Endodermal cell (in vitro differentiated cells): ENCODE data around the gene CRYZL1. TPM values are rescaled to one million over a fixed set of nuclear protein-coding genes. Genes with fewer than 3 reads are reported as not detected.

Source experiments
- DNase-seq: peaks from one replicate; pipeline ENCODE4 v3.0.0-alpha.2; 2017
- H3K27ac ChIP-seq: 2 replicates; pipeline ENCODE4 v1.5.1; 2013; ENCODE audit warnings: mild to moderate bottlenecking, low read depth, low read length, moderate library complexity
- H3K27me3 ChIP-seq: 2 replicates; pipeline ENCODE4 v1.6.1; 2013; ENCODE audit warnings: mild to moderate bottlenecking, low read length, moderate library complexity; ENCODE audit not compliant: insufficient read depth, control insufficient read depth, poor library complexity, severe bottlenecking
- H3K36me3 ChIP-seq: 2 replicates; pipeline ENCODE4 v1.7.0; 2013; ENCODE audit warnings: mild to moderate bottlenecking, low read length, moderate library complexity; ENCODE audit not compliant: control insufficient read depth, insufficient read depth
- H3K4me1 ChIP-seq: one replicate; pipeline ENCODE4 v1.7.0; 2013; ENCODE audit warnings: low read length; ENCODE audit not compliant: control insufficient read depth, insufficient read depth
- H3K4me3 ChIP-seq: 2 replicates; pipeline ENCODE4 v1.5.1; 2013; ENCODE audit warnings: mild to moderate bottlenecking, low read length, moderate library complexity
- H3K9ac ChIP-seq: 2 replicates; pipeline ENCODE4 v1.6.1; 2013; ENCODE audit warnings: mild to moderate bottlenecking, low read length, moderate library complexity; ENCODE audit not compliant: poor library complexity, severe bottlenecking; ENCODE audit errors: extremely low read depth
- H3K9me3 ChIP-seq: 2 replicates; pipeline ENCODE4 v1.6.1; 2013; ENCODE audit warnings: mild to moderate bottlenecking, low read length, moderate library complexity; ENCODE audit not compliant: control insufficient read depth
- H3K27ac Mint-ChIP-seq: 2 replicates; pipeline ENCODE4 v1.8.0; 2020; ENCODE audit warnings: mixed read lengths
- H3K27me3 Mint-ChIP-seq: 2 replicates; pipeline ENCODE4 v1.8.0; 2021; ENCODE audit warnings: mild to moderate bottlenecking, mixed read lengths; ENCODE audit not compliant: insufficient read depth
- H3K36me3 Mint-ChIP-seq: 2 replicates; pipeline ENCODE4 v1.8.0; 2020; ENCODE audit warnings: low read depth, mixed read lengths
- H3K4me1 Mint-ChIP-seq: 2 replicates; pipeline ENCODE4 v1.8.0; 2020; ENCODE audit warnings: mixed read lengths
- H3K4me3 Mint-ChIP-seq: 2 replicates; pipeline ENCODE4 v1.8.0; 2020; ENCODE audit warnings: mild to moderate bottlenecking, moderate library complexity, mixed read lengths
- H3K9me3 Mint-ChIP-seq: 2 replicates; pipeline ENCODE4 v1.8.0; 2020; ENCODE audit warnings: mild to moderate bottlenecking, mixed read lengths
- WGBS, 2 experiments: methylation state at CpG; one replicate each; pipeline versions ENCODE4 v1.1.5 to v1.1.7; 2013; ENCODE audit warnings: missing lambda C conversion rate in 2 of 2, mixed read lengths in 1 of 2; ENCODE audit not compliant: insufficient coverage in 1 of 2, insufficient read length in 1 of 2; 5-methylcytosine and 5-hydroxymethylcytosine counted together
- total RNA-seq, 2 donors: library from RNA; stranded (reverse); fragmentation: NEBNext Ultra II Directional in 1 of 2; extraction: Animal tissue kit (Norgen Biotek cat#: 25700) in 1 of 2; gene quantifications; 2 replicates in 1 of 2; 3 replicates in 1 of 2; pipeline ENCODE4 v1.2.1, GENCODE V29; 2021
- TF ChIP-seq, protein P1 (sequence below): fragments of 200-600 bp; sonication (generic); conservative IDR thresholded peaks from 2 replicates; pipeline ENCODE4 v1.5.0; 2021; ENCODE audit warnings: antibody characterized with exemption, mild to moderate bottlenecking

Gene CRYZL1
- total RNA-seq, 2 donors from 2014 or later: 33.8 to 51.0 TPM

DNA sequence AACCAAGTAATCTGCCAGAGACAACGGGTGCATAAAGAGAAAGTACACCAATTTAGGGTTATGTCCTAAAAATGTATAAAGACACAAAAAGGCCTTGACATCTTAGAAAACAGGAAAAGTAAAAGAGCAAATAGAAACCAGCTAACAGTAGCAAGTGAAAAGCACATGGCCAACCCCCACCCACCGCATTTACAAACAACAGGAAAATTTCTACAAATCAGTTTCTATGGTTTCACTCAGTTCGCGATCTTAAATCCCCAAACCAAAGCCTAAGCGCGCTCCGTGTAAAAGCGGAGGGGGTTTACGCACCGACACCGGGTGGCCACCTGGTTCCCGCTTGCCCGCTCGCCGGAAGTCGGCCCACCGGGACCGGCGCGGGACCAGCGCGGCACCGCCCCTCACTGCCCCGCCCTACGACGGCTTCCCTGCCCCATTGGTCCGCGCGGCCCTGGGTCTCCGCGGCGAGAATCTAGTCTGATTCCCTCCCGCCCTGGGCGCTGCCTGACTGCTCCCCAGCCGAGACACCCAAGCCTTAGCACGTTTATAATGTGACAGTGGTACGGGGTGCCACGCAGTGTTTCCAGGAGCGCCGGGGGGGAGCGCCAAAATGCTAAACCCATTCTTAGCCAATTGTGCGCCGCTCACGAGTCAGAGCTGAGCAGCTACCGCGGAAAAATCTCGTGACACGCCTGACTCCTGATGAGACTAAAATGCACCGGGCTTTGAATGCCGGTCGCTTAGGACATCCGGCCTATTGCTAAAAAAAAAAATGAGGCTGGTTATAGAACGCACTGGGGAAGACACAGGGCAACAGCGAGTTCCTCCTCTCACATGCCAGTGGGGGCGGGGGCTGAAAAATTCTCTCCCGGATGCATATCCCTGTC, 99.5 kb downstream of the CRYZL1 start, which contains the start of gene GART:
Gene GART (minus strand): TSS at position 362 of the 884 bp plus-strand sequence. CDS start 2,802 bp downstream, outside the sequence.
- no peaks in the 10 kb centered on the region for H3K9me3 Mint-ChIP-seq
- peak within 1 kb of the TSS; percentile 100 for H3K27ac Mint-ChIP-seq
- H3K4me1 Mint-ChIP-seq: peaks cover 11% of the 10 kb centered on the region
- no peaks in the 10 kb centered on the region for H3K27me3 Mint-ChIP-seq
- peak; percentile 95 for DNase-seq
- peak within 1 kb of the TSS; percentile 99 for H3K27ac ChIP-seq
- peaks cover 36% of the 10 kb centered on the region for H3K36me3 ChIP-seq
- TF ChIP-seq, protein P1, sequence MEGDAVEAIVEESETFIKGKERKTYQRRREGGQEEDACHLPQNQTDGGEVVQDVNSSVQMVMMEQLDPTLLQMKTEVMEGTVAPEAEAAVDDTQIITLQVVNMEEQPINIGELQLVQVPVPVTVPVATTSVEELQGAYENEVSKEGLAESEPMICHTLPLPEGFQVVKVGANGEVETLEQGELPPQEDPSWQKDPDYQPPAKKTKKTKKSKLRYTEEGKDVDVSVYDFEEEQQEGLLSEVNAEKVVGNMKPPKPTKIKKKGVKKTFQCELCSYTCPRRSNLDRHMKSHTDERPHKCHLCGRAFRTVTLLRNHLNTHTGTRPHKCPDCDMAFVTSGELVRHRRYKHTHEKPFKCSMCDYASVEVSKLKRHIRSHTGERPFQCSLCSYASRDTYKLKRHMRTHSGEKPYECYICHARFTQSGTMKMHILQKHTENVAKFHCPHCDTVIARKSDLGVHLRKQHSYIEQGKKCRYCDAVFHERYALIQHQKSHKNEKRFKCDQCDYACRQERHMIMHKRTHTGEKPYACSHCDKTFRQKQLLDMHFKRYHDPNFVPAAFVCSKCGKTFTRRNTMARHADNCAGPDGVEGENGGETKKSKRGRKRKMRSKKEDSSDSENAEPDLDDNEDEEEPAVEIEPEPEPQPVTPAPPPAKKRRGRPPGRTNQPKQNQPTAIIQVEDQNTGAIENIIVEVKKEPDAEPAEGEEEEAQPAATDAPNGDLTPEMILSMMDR: no peak
- H3K36me3 Mint-ChIP-seq: peaks cover 29% of the 10 kb centered on the region
- H3K9ac ChIP-seq: peak within 1 kb of the TSS; percentile 99
- H3K4me1 ChIP-seq: no peaks in the 10 kb centered on the region
- no peaks in the 10 kb centered on the region for H3K27me3 ChIP-seq
- peak within 1 kb of the TSS; percentile 97 for H3K4me3 ChIP-seq
- peaks cover 10% of the 10 kb centered on the region for H3K9me3 ChIP-seq
- H3K4me3 Mint-ChIP-seq: peak within 1 kb of the TSS; percentile 85
- 0% methylated on average over 30 to 56 of the region's 56 CpGs for WGBS, 2 experiments

DNA sequence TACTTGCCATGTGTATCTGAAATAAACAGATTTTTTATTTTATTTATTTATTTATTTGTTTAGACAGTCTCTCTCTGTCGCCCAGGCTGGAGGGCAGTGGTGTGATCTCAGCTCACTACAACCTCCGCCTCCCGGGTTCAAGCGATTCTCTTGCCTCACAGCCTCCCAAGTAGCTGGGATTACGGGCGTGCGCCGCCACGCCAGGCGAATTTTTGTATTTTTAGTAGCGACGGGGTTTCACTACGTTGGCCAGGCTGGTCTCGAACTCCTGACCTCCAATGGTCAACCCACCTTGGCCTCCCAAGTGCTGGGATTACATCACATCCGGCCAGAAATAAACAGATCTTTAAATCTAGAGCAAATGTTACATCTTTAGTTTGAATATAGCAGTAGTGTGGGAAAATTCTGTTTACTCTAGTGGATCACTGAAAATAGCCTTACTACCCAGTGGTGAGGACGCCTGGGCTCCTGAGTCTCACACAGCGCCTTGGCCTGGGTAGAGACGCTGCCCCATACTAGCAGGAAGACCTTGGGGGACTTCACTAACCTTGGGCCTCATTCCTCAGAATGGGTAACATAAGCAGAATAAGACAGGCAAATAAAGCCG, 100.3 kb downstream of the CRYZL1 start:
- 41 to 50% methylated on average over 18 to 19 of the region's 19 CpGs for WGBS, 2 experiments
- Mint-ChIP-seq H3K27me3 (no peaks in the 10 kb centered on the region), H3K9me3 (no peaks in the 10 kb centered on the region), H3K4me3 (peak overlapping the region; percentile 85), H3K36me3 (peaks cover 33% of the 10 kb centered on the region), H3K27ac (peak overlapping the region; percentile 100), H3K4me1 (peaks cover 11% of the 10 kb centered on the region)
- TF ChIP-seq, protein P1: no peak
- Histone ChIP-seq H3K9ac (peak overlapping the region; percentile 99), H3K36me3 (peaks cover 36% of the 10 kb centered on the region), H3K9me3 (peaks cover 10% of the 10 kb centered on the region), H3K4me1 (no peaks in the 10 kb centered on the region), H3K4me3 (peak overlapping the region; percentile 97), H3K27me3 (no peaks in the 10 kb centered on the region), H3K27ac (peak overlapping the region; percentile 99)
- DNase-seq: peak; percentile 59

DNA sequence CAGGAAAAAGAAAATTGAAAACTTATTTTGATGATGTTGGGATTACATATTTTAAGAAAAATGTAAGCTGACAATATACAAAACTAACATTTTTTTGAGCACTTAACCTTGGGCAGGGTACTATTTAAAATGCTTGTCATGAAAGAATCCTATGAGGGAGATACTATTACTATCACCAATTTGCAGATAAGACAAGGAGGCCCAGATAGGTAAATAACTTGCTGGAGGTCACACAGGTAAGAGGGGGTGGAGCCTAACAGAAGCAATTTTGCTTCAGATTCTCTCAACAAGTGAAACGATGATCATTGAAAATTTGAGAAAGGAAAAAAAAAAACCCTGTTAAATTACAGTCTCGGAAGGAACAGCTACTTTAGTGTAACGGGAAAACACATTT, 100.8 kb downstream of the CRYZL1 start:
- Mint-ChIP-seq H3K4me1 (peaks cover 10% of the 10 kb centered on the region), H3K36me3 (peaks cover 34% of the 10 kb centered on the region), H3K9me3 (no peaks in the 10 kb centered on the region), H3K27ac (peak overlapping the region; percentile 100), H3K27me3 (no peaks in the 10 kb centered on the region), H3K4me3 (peak overlapping the region; percentile 85)
- 78 to 82% methylated on average over 1 to 2 of the region's 3 CpGs for WGBS, 2 experiments
- H3K4me3 ChIP-seq: peak overlapping the region; percentile 97
- no peak overlapping the region for H3K27ac ChIP-seq
- no peaks in the 10 kb centered on the region for H3K4me1 ChIP-seq
- peaks cover 35% of the 10 kb centered on the region for H3K36me3 ChIP-seq
- H3K9me3 ChIP-seq: peaks cover 10% of the 10 kb centered on the region
- no peak for DNase-seq
- no peak overlapping the region for H3K9ac ChIP-seq
- TF ChIP-seq, protein P1: no peak
- no peaks in the 10 kb centered on the region for H3K27me3 ChIP-seq
